ENCODE data around the gene C11orf21. TPM values are rescaled to one million over a fixed set of nuclear protein-coding genes. Genes with fewer than 3 reads are reported as not detected.

Gene C11orf21
- total RNA-seq, 1 donor from 2014 or later: not detected

DNA sequence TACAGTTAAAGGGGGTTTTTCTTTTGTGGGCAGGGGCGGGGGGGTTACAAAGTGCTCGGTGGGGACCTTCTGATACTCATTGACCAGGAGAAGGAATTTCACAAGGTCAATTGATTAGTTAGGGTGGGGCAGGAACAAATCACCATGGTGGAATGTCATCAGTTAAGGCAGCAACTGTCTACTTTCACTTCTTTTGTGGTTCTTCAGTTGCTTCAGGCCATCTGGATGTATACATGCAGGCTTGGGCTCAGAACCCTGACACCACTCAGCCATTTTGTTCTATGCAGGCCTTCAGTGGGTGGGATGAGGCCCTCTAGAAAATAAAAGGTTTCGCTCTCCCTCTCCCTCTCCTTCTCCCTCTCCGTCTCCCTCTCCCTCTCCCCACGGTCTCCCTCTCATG is 29.7 kb upstream of the C11orf21 start:
- TF ChIP-seq, protein P1, sequence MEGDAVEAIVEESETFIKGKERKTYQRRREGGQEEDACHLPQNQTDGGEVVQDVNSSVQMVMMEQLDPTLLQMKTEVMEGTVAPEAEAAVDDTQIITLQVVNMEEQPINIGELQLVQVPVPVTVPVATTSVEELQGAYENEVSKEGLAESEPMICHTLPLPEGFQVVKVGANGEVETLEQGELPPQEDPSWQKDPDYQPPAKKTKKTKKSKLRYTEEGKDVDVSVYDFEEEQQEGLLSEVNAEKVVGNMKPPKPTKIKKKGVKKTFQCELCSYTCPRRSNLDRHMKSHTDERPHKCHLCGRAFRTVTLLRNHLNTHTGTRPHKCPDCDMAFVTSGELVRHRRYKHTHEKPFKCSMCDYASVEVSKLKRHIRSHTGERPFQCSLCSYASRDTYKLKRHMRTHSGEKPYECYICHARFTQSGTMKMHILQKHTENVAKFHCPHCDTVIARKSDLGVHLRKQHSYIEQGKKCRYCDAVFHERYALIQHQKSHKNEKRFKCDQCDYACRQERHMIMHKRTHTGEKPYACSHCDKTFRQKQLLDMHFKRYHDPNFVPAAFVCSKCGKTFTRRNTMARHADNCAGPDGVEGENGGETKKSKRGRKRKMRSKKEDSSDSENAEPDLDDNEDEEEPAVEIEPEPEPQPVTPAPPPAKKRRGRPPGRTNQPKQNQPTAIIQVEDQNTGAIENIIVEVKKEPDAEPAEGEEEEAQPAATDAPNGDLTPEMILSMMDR (IDR thresholded peaks at IDR 0.05): no peak
- Histone ChIP-seq H3K9me3 (no peaks in the 10 kb centered on the region), H3K27me3 (no peaks in the 10 kb centered on the region), H3K4me3 (no peak overlapping the region), H3K27ac (no peak overlapping the region), H3K4me1 (no peaks in the 10 kb centered on the region), H3K36me3 (no peaks in the 10 kb centered on the region)
- no peak for DNase-seq (ENCODE audit: low spot score in 2 of 2)
- intact Hi-C loops (cut with DNase I): no loop called here

DNA sequence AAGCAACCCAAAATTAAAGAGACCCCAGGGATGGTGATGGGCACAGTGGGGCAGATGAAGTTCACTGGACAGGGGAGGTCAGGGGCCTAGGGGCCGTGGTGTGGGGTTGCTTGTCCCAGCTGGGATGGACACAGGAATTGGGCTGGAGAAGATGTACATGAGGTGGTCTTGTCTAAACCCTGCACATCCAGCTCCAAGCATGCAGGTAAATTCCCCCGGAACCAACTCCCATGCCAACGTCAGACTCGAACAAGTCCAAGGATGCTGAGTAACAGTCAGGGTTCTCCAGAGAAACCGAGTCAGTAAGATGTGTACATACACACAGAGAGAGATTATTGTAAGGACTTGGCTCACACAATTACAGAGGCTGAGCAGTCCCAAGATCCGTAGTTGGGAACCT is 29.0 kb upstream of the C11orf21 start:
- Histone ChIP-seq H3K9me3 (no peaks in the 10 kb centered on the region), H3K4me3 (no peak overlapping the region), H3K4me1 (no peaks in the 10 kb centered on the region), H3K27me3 (no peaks in the 10 kb centered on the region), H3K36me3 (no peaks in the 10 kb centered on the region), H3K27ac (no peak overlapping the region)
- intact Hi-C loops (cut with DNase I): no loop called here
- no peak for DNase-seq (ENCODE audit: low spot score in 2 of 2)
- TF ChIP-seq, protein P1 (IDR thresholded peaks at IDR 0.05): no peak

DNA sequence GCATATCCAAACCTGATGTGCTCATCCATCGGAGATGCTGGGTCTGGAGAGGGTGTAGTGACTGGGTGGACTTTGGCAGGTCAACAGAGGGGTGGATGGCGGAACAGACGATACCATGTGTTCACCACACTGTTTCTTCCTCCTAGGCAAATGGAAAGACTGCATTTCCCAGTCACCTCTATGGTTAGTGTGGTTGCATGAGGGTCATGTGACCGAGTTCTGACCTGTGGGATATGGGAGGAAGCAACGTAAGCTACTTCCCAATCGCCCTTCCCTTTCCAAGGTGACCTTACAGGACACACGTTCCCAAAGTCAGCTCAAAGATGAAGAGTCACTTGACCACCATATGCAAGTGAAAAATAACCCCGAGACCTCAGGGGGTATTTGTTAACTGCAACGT is 27.8 kb upstream of the C11orf21 start:
- TF ChIP-seq, protein P1 (IDR thresholded peaks at IDR 0.05): no peak

DNA sequence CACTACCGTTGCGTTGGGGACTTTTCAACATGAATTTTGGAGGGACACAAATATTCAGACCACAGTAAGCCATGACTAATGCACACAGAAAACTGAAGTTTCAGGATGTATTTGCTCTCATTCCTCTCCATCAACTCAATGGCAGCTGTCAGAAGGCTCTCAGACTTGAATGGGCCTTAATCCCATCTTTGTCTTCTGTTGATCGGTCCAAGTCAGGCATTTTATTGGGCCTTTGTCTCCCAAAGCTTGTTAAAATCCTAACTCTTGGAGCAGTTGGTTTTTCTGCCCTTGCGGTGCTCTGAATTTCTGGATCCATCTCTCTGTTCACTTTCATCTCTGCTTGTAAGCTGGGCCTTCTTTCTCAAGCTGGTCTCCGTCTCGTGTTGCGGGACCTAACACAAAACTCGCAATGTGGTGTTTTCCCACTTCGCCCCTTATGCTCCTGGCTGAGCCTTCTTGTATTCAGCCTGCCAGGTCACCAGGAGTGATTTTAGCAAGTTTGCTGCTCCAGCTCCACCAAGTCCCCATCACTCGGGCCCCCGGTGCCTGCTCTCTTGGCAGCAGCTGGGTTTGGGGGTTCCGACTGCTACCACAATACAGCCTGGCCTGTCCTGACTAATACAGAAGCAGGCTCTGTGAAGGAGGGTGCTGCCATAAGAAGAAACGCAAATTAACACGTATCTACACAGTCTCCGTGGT is 27.1 kb upstream of the C11orf21 start:
- Histone ChIP-seq H3K4me3 (no peak overlapping the region), H3K9me3 (no peaks in the 10 kb centered on the region), H3K4me1 (no peaks in the 10 kb centered on the region), H3K36me3 (no peaks in the 10 kb centered on the region), H3K27me3 (no peaks in the 10 kb centered on the region), H3K27ac (no peak overlapping the region)
- peak in 1 of 2 donors; percentile 50 for DNase-seq (ENCODE audit: low spot score in 2 of 2)
- TF ChIP-seq, protein P1 (IDR thresholded peaks at IDR 0.05): no peak
- intact Hi-C loops (cut with DNase I): no loop called here

More for the DNA sequence above, 27.8 kb upstream of the C11orf21 start:
- Histone ChIP-seq H3K9me3 (no peaks in the 10 kb centered on the region), H3K36me3 (no peaks in the 10 kb centered on the region), H3K27ac (no peak overlapping the region), H3K27me3 (no peaks in the 10 kb centered on the region), H3K4me1 (no peaks in the 10 kb centered on the region), H3K4me3 (no peak overlapping the region)
- DNase-seq (ENCODE audit: low spot score in 2 of 2): no peak
- intact Hi-C loops (cut with DNase I): no loop called here

DNA sequence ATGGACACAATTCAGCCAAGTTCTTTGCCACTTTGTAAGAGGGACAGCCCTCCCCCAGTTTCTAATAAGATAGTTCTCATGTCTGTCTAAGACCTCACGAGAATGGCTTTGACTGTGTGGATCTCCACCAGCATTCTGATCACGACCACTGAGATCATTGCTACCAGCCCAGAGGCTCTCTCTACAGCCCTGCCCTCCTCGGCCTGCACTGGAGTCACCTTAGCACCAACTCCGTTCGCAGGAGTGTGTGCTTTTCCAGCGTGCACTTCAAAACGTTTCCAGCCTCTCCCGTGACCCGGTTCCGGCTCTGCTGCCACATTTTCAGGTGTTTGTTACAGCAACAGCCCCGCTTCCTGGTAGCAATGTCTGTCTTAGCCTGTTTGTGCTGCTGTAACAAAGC is 26.3 kb upstream of the C11orf21 start:
- TF ChIP-seq, protein P1 (IDR thresholded peaks at IDR 0.05): no peak
- H3K4me3 ChIP-seq: no peak overlapping the region
- intact Hi-C loops (cut with DNase I): no loop called here
- H3K27ac ChIP-seq: no peak overlapping the region
- no peak for DNase-seq (ENCODE audit: low spot score in 2 of 2)
- no peaks in the 10 kb centered on the region for H3K4me1 ChIP-seq
- H3K27me3 ChIP-seq: no peaks in the 10 kb centered on the region
- H3K9me3 ChIP-seq: no peaks in the 10 kb centered on the region
- H3K36me3 ChIP-seq: no peaks in the 10 kb centered on the region

DNA sequence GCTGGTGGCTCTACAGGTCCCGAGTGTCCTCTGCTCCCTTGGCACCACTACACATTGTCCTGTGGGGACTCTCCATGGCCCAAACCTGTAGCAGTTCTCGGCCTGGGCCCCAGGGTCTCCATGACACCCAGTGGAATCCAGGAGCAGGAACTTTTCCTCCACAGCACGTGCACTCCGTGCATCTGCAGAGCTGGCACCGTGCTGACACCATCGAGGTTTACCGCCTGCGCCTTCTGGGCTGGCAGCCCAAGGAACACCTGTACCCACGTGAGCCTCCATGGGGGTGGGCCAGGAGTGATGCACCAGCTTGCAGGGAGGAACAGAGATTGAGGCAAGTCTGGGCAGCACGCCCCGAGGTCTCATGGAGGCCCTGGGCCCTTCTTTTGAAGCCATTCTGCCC is 25.3 kb upstream of the C11orf21 start:
- no peak for DNase-seq (ENCODE audit: low spot score in 2 of 2)
- TF ChIP-seq, protein P1 (IDR thresholded peaks at IDR 0.05): no peak
- Histone ChIP-seq H3K9me3 (no peaks in the 10 kb centered on the region), H3K27me3 (no peaks in the 10 kb centered on the region), H3K4me1 (no peaks in the 10 kb centered on the region), H3K36me3 (no peaks in the 10 kb centered on the region), H3K27ac (no peak overlapping the region), H3K4me3 (no peak overlapping the region)
- intact Hi-C loops (cut with DNase I): no loop called here
